DMS53 treated with DMSO at 0.1 percent for 48 hours (cell line): ENCODE data around the gene CLDN25.
"Not testable (repeated sequence)": the region's sequence is repeated elsewhere in the genome, so short reads cannot be mapped to it uniquely, and the experiment has no call there.

ENCODE experiments used
- DNase-seq: peaks from one replicate; lab custom pipeline; 2025; ENCODE audit not compliant: unreplicated experiment; lab: John Stamatoyannopoulos, UW

CLDN25 gene

GRCh38 chr11:113779496-113779895, at the start of gene CLDN25:
TSS of gene CLDN25 (plus strand) at chr11:113779796. CDS start at chr11:113779796, 0 bp downstream.
- DNase-seq, result no peak

- peak; percentile 26 for DNase-seq
These were observed 48.5 kb upstream of the CLDN25 start for GRCh38 chr11:113730887-113731726.

- no peak for DNase-seq
These were observed 47.5 kb upstream of the CLDN25 start for GRCh38 chr11:113732092-113732491.

GRCh38 chr11:113736323-113736722, 43.3 kb upstream of the CLDN25 start:
- no peak for DNase-seq

- no peak for DNase-seq
These were observed 26.7 kb upstream of the CLDN25 start for GRCh38 chr11:113752932-113753331.

GRCh38 chr11:113760241-113760640, 19.4 kb upstream of the CLDN25 start:
- DNase-seq, result no peak

- DNase-seq, result not testable (repeated sequence)
These were observed 16.6 kb upstream of the CLDN25 start for GRCh38 chr11:113763040-113763439.

GRCh38 chr11:113764527-113765219, 14.9 kb upstream of the CLDN25 start:
- no peak for DNase-seq

GRCh38 chr11:113771964-113772363, 7.6 kb upstream of the CLDN25 start:
- no peak for DNase-seq

GRCh38 chr11:113773092-113773415, 6.5 kb upstream of the CLDN25 start:
- no peak for DNase-seq

- peak; percentile 95 for DNase-seq
These were observed 6.0 kb upstream of the CLDN25 start, which contains the start of gene ZW10 for GRCh38 chr11:113773416-113774173. TSS of gene ZW10 (minus strand) at chr11:113773692. CDS start at chr11:113773666, 26 bp downstream.

- DNase-seq, result no peak
These were observed 5.5 kb upstream of the CLDN25 start for GRCh38 chr11:113774174-113774503.

- DNase-seq, result no peak
These were observed 1.3 kb upstream of the CLDN25 start for GRCh38 chr11:113778111-113778910.

- no peak for DNase-seq
These were observed 2.1 kb downstream of the CLDN25 start for GRCh38 chr11:113781682-113782081.

- no peak for DNase-seq
These were observed 2.5 kb downstream of the CLDN25 start for GRCh38 chr11:113782134-113782533.

GRCh38 chr11:113789016-113789415, 9.4 kb downstream of the CLDN25 start:
- DNase-seq, result not testable (repeated sequence)

GRCh38 chr11:113789675-113790320, 10.2 kb downstream of the CLDN25 start:
- DNase-seq, result no peak

- DNase-seq, result peak; percentile 21
These were observed 17.2 kb downstream of the CLDN25 start for GRCh38 chr11:113796663-113797259.

GRCh38 chr11:113802621-113803020, 23.0 kb downstream of the CLDN25 start:
- DNase-seq, result no peak

GRCh38 chr11:113805640-113806039, 26.0 kb downstream of the CLDN25 start:
- DNase-seq, result no peak
